Tibial nerve (tissue), 4 donors: ENCODE results near the gene ZC3H12C. TPM values are rescaled to one million over a fixed set of nuclear protein-coding genes. Genes with fewer than 3 reads are reported as not detected.
"Not testable (repeated sequence)": the region's sequence is repeated elsewhere in the genome, so short reads cannot be mapped to it uniquely, and the experiment has no call there.

Experiments used
- DNase-seq, 2 donors: peaks; one replicate each; pipeline ENCODE4 v3.0.0-alpha.2; 2019; ENCODE audit warnings: low spot score in 2 of 2
- H3K27ac ChIP-seq, 4 donors: fragments of 200-600 bp; sonication (generic) in 3 of 4; one replicate each; pipeline ENCODE4 v1.5.1; 2017 to 2019; ENCODE audit warnings: mild to moderate bottlenecking in 1 of 4
- H3K27me3 ChIP-seq, 2 donors: fragments of 200-600 bp; sonication (generic) in 1 of 2; one replicate each; pipeline versions ENCODE4 v1.5.1 to v1.6.0; 2017 to 2019
- H3K36me3 ChIP-seq, 3 donors: fragments of 200-600 bp; sonication (generic); one replicate each; pipeline ENCODE4 v1.5.1; 2018 to 2019
- H3K4me1 ChIP-seq, 4 donors: fragments of 200-600 bp; sonication (generic) in 3 of 4; one replicate each; pipeline ENCODE4 v1.5.1; 2017 to 2019
- H3K4me3 ChIP-seq, 4 donors: fragments of 200-600 bp; sonication (generic) in 3 of 4; one replicate each; pipeline ENCODE4 v1.5.1; 2017 to 2019; ENCODE audit warnings: mild to moderate bottlenecking in 1 of 4, moderate library complexity in 1 of 4
- H3K9me3 ChIP-seq, 4 donors: fragments of 200-600 bp; sonication (generic) in 3 of 4; one replicate each; pipeline ENCODE4 v1.5.1; 2017 to 2019
- CTCF ChIP-seq, 5 experiments: fragments of 200-600 bp in 3 of 5; fragments of 450-650 bp in 2 of 5; sonication (generic) in 3 of 5; IDR thresholded peaks; one replicate each; pipeline ENCODE4 v1.5.1; 2016 to 2019; ENCODE audit warnings: antibody characterized with exemption in 5 of 5, mild to moderate bottlenecking in 3 of 5, moderate library complexity in 2 of 5
- EP300 ChIP-seq, 2 donors: sonication (generic); formaldehyde crosslinking; IDR thresholded peaks; one replicate each; pipeline ENCODE4 v1.6.1; 2017; ENCODE audit warnings: antibody characterized with exemption in 2 of 2, mild to moderate bottlenecking in 1 of 2
- POLR2A ChIP-seq, 2 donors: fragments of 450-650 bp; IDR thresholded peaks; one replicate each; pipeline ENCODE4 v1.6.1; 2017; ENCODE audit warnings: antibody characterized with exemption in 2 of 2, mild to moderate bottlenecking in 2 of 2, moderate library complexity in 2 of 2
- WGBS, 2 donors: methylation state at CpG; one replicate each; pipeline ENCODE4 v1.1.5; 2018; 5-methylcytosine and 5-hydroxymethylcytosine counted together
- total RNA-seq, 4 donors: library from RNA; depleted of rRNA; stranded (reverse); fragments of >200 nt; gene quantifications; one replicate each; pipeline ENCODE4 v1.1.0, GENCODE V29; 2016

ZC3H12C gene
- total RNA-seq, 4 donors from 2014 or later, result 15.9 to 26.0 (median 19.4) TPM

DNA sequence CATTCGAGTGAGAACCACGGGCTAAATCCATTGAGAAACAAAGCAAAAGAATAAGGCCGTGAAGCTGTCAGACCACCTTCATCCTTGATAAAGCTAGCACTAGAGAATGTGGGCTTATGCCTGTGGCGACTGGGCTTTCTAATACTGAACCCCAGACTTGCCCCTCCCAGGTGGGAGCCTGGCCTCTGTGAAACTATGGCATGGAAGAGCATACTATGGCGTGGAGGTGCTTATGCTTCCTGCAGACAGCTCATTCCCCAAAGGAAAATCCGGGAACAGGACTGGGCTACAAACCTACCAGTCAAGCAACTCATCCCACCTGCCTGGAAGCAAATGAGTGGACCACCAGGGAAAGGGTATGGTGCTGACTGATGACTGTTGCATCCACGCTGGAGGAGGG is 92.4 kb downstream of the ZC3H12C start:
- DNase-seq, result no peak
- H3K36me3 ChIP-seq, result no peaks in the 10 kb centered on the region

GRCh38 chr11:110186456-110186855 is 93.3 kb downstream of the ZC3H12C start:
- Histone ChIP-seq H3K36me3 (no peaks in the 10 kb centered on the region), H3K4me3 (no peak overlapping the region), H3K27ac (peak overlapping the region in 1 of 4 donors; percentile 18), H3K4me1 (peaks cover 0 to 7% (median 0%) of the 10 kb centered on the region in 4 donors), H3K9me3 (no peaks in the 10 kb centered on the region), H3K27me3 (no peaks in the 10 kb centered on the region)
- WGBS, 2 donors, result 91 to 93% methylated on average over 5 of the region's 5 CpGs
- TF ChIP-seq CTCF (IDR thresholded peaks at IDR 0.05) (no peak), POLR2A (IDR thresholded peaks at IDR 0.05) (no peak), EP300 (IDR thresholded peaks at IDR 0.05) (no peak)
- no peak for DNase-seq

More for the DNA sequence above, 92.4 kb downstream of the ZC3H12C start:
- 83 to 88% methylated on average over 7 of the region's 7 CpGs for WGBS, 2 donors
- TF ChIP-seq CTCF (IDR thresholded peaks at IDR 0.05), result no peak
- TF ChIP-seq EP300 (IDR thresholded peaks at IDR 0.05), result no peak
- TF ChIP-seq POLR2A (IDR thresholded peaks at IDR 0.05), result no peak
- H3K9me3 ChIP-seq, result no peaks in the 10 kb centered on the region
- no peaks in the 10 kb centered on the region for H3K27me3 ChIP-seq
- no peak overlapping the region for H3K4me3 ChIP-seq
- H3K4me1 ChIP-seq, result peaks cover 0 to 7% (median 0%) of the 10 kb centered on the region in 4 donors
- no peak overlapping the region for H3K27ac ChIP-seq

DNA sequence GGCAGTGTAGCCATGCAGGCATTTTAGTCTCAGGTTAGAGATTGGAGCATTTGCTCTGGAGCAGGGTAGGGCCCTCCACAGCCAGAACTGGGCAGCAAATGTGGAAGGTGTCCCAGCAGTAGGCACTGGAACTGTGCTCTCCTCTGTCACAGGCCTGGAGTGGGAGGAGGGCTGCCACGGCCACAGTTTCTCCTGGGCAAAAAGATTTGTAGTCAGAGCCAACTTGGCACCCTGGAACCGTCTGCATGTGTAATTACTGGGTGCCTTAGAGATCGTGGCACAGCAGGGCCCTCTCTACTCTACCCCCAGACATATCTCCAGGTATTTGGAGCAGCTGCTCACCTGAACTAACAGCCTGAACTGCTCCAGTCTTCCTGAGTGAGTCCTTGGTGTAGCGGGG is 93.7 kb downstream of the ZC3H12C start:
- Histone ChIP-seq H3K27me3 (no peaks in the 10 kb centered on the region), H3K27ac (no peak overlapping the region), H3K4me3 (no peak overlapping the region), H3K4me1 (peaks cover 0 to 7% (median 0%) of the 10 kb centered on the region in 4 donors), H3K36me3 (no peaks in the 10 kb centered on the region), H3K9me3 (peaks cover 0 to under 1% (median 0%) of the 10 kb centered on the region in 4 donors)
- 82 to 91% methylated on average over 4 of the region's 4 CpGs for WGBS, 2 donors
- DNase-seq, result no peak
- no peak for TF ChIP-seq CTCF (IDR thresholded peaks at IDR 0.05)
- no peak for TF ChIP-seq EP300 (IDR thresholded peaks at IDR 0.05)
- no peak for TF ChIP-seq POLR2A (IDR thresholded peaks at IDR 0.05)

DNA sequence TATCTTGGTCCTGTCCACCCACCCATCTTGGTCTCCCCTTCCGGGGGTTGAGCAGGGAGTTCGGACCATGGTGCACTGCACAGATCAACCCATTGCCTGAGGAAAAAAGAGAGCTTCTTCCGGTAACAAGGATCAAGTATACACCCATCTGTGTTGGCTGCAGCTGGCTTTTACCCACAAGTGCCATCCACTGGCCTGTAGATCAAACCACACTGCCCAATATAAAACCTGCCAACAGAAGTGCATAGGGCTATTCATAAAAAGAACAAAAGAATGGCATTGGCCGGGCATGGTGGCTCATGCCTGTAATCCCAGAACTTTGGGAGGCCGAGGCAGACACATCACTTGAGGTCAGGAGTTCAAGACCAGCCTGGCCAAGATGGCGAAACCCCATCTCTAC is 94.5 kb downstream of the ZC3H12C start:
- TF ChIP-seq POLR2A (IDR thresholded peaks at IDR 0.05), result no peak
- no peak for TF ChIP-seq EP300 (IDR thresholded peaks at IDR 0.05)
- no peak for TF ChIP-seq CTCF (IDR thresholded peaks at IDR 0.05)
- Histone ChIP-seq H3K36me3 (no peaks in the 10 kb centered on the region), H3K27ac (no peak overlapping the region), H3K4me1 (peaks cover 0 to 7% (median 0%) of the 10 kb centered on the region in 4 donors), H3K9me3 (peaks cover 0 to 6% (median 0%) of the 10 kb centered on the region in 4 donors), H3K27me3 (no peaks in the 10 kb centered on the region), H3K4me3 (no peak overlapping the region)
- 79 to 82% methylated on average over 6 of the region's 6 CpGs for WGBS, 2 donors
- DNase-seq, result no peak

DNA sequence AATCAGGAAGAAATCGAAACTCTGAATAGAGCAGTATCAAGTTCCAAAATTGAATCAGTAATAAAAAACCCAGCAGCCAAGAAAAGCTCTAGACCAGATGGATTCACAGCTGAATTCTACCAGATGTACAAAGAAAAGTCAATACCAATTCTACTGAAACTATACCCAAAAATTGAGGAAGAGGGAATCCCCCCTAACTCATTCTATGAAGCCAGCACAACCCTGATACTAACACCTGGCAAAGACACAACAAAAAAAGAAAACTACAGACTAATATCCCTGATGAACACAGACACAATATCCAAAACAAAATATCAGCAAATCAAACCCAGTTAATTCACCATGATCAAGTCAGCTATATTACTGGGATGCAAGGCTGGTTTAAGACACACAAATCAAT is 97.7 kb downstream of the ZC3H12C start:
- H3K27ac ChIP-seq, result no peak overlapping the region
- peaks cover 0 to 6% (median 0%) of the 10 kb centered on the region in 4 donors for H3K9me3 ChIP-seq
- TF ChIP-seq CTCF (IDR thresholded peaks at IDR 0.05) (no peak), EP300 (IDR thresholded peaks at IDR 0.05) (no peak), POLR2A (IDR thresholded peaks at IDR 0.05) (no peak)
- H3K4me1 ChIP-seq, result peaks cover 0 to under 1% (median 0%) of the 10 kb centered on the region in 4 donors
- H3K36me3 ChIP-seq, result no peaks in the 10 kb centered on the region
- no peak overlapping the region for H3K4me3 ChIP-seq
- WGBS, 2 donors, result 68 to 79% methylated on average over 1 of the region's 1 CpG
- H3K27me3 ChIP-seq, result no peaks in the 10 kb centered on the region
- DNase-seq, result no peak

GRCh38 chr11:110192604-110193282 is 99.6 kb downstream of the ZC3H12C start:
- H3K4me1 ChIP-seq, H3K4me3 ChIP-seq, DNase-seq, H3K27ac ChIP-seq, H3K27me3 ChIP-seq, H3K9me3 ChIP-seq, H3K36me3 ChIP-seq: not testable (repeated sequence)
- 94 to 96% methylated on average over 4 of the region's 4 CpGs for WGBS, 2 donors

DNA sequence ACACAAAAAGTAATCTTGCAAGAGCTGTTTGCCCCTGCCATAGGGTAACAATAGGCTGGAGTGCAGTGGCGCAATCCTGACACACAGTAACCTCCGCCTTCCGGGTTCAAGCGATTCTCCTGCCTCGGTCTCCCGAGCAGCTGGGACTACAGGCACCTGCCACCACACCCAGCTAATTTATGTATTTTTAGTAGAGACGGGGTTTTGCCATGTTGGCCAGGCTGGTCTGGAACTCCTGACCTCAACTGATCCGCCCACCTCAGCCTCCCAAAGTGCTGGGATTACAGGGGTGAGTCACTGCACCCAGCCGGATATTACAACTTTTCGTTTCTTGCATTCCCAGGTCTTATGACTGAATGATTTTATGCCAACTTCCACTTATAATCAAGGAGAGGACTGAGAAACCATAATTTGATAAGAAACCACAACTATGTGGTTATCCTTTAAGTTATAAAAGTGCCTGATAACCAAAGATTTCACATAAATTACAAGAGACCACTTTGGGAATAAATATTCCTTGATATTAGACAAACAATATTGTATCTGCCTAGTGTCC is 101.1 kb downstream of the ZC3H12C start:
- not testable (repeated sequence) for H3K9me3 ChIP-seq, H3K27ac ChIP-seq, H3K36me3 ChIP-seq, H3K4me1 ChIP-seq, H3K4me3 ChIP-seq, H3K27me3 ChIP-seq, DNase-seq
- WGBS, 2 donors, result 81 to 84% methylated on average over 10 of the region's 10 CpGs
